Transverse colon (tissue), 4 donors: Measurements from ENCODE around the gene FYB1. TPM values are rescaled to one million over a fixed set of nuclear protein-coding genes. Genes with fewer than 3 reads are reported as not detected.
"Not testable (repeated sequence)": the region's sequence is repeated elsewhere in the genome, so short reads cannot be mapped to it uniquely, and the experiment has no call there.

Experiments
- DNase-seq: peaks from one replicate; pipeline ENCODE4 v3.0.0-alpha.2; 2019
- H3K27ac ChIP-seq, 4 donors: fragments of 200-600 bp; sonication (generic); 2 replicates each; pipeline ENCODE4 v1.5.1; 2016 to 2018; ENCODE audit warnings: inconsistent platforms in 4 of 4
- H3K27me3 ChIP-seq: fragments of 200-600 bp; sonication (generic); 2 replicates; pipeline ENCODE4 v1.5.1; 2017; ENCODE audit warnings: inconsistent platforms
- H3K36me3 ChIP-seq, 4 donors: fragments of 200-600 bp; sonication (generic); 2 replicates each; pipeline ENCODE4 v1.5.1; 2017 to 2019; ENCODE audit warnings: inconsistent platforms in 4 of 4
- H3K4me1 ChIP-seq, 4 donors: fragments of 200-600 bp; sonication (generic); 2 replicates each; pipeline ENCODE4 v1.5.1; 2017 to 2020; ENCODE audit warnings: inconsistent platforms in 4 of 4
- H3K4me3 ChIP-seq, 4 donors: fragments of 200-600 bp; sonication (generic); 1 replicate in 1 of 4; 2 replicates in 3 of 4; pipeline versions ENCODE4 v1.5.1 to v1.6.1; 2017 to 2019; ENCODE audit warnings: inconsistent platforms in 4 of 4
- H3K9me3 ChIP-seq, 2 donors: fragments of 200-600 bp; sonication (generic); 2 replicates each; pipeline ENCODE4 v1.5.1; 2017 to 2019; ENCODE audit warnings: inconsistent platforms in 2 of 2
- CTCF ChIP-seq, 5 experiments: fragments of 200-600 bp in 3 of 5; fragments of 450-650 bp in 2 of 5; sonication (generic) in 3 of 5; IDR thresholded peaks; 1 replicate in 2 of 5; 2 replicates in 3 of 5; pipeline ENCODE4 v1.5.1; 2016 to 2017; ENCODE audit warnings: antibody characterized with exemption in 5 of 5, inconsistent platforms in 3 of 5, mild to moderate bottlenecking in 2 of 5, moderate library complexity in 1 of 5
- EP300 ChIP-seq: sonication (generic); formaldehyde crosslinking; IDR thresholded peaks from one replicate; pipeline ENCODE4 v1.6.1; 2017; ENCODE audit warnings: antibody characterized with exemption, low read depth
- POLR2A ChIP-seq: fragments of 450-650 bp; IDR thresholded peaks from one replicate; pipeline ENCODE4 v1.6.1; 2016; ENCODE audit warnings: antibody characterized with exemption, mild to moderate bottlenecking, moderate library complexity
- POLR2AphosphoS5 ChIP-seq, 3 donors: sonication (generic); formaldehyde crosslinking; IDR thresholded peaks; one replicate each; pipeline ENCODE4 v1.6.1; 2016; ENCODE audit warnings: antibody characterized with exemption in 3 of 3
- WGBS, 2 donors: methylation state at CpG; one replicate each; pipeline ENCODE4 v1.1.5; 2018; ENCODE audit warnings: low coverage in 1 of 2; 5-methylcytosine and 5-hydroxymethylcytosine counted together
- in situ Hi-C, 4 donors: fragments of 200-750 bp; cut with MboI; loops; one replicate each; pipeline versions ENCODE4 v1.15.0 to v1.15.1; 2017; ENCODE audit warnings: low sequenced_read_pairs in 3 of 4, low pct_ligation_motif_present in 1 of 4, low pct_unique_long_range_greater_than_20kb in 1 of 4
- intact Hi-C: fragments of 100-400 bp; cut with DNase I; formaldehyde crosslinking; loops from one replicate; pipeline ENCODE4 v1.15.1; 2023; ENCODE audit warnings: low total_unique reads
- total RNA-seq, 4 donors: library from RNA; depleted of rRNA; stranded (reverse); fragments of >200 nt; gene quantifications; one replicate each; pipeline ENCODE4 v1.1.0, GENCODE V29; 2016

Gene FYB1
- total RNA-seq, 4 donors from 2014 or later, result 6.4 to 38.5 (median 17.5) TPM

GRCh38 chr5:39226100-39226451 is 6.7 kb upstream of the FYB1 start:
- TF ChIP-seq CTCF (IDR thresholded peaks at IDR 0.05) (no peak), POLR2AphosphoS5 (IDR thresholded peaks at IDR 0.05) (no peak), POLR2A (no peak)
- Histone ChIP-seq H3K27ac (peak overlapping the region in 3 of 4 donors; percentile 24 to 54 (median 50)), H3K27me3 (no peaks in the 10 kb centered on the region), H3K4me3 (no peak overlapping the region), H3K36me3 (no peaks in the 10 kb centered on the region), H3K4me1 (peaks cover 0 to 29% (median 15%) of the 10 kb centered on the region in 4 donors), H3K9me3 (no peaks in the 10 kb centered on the region)
- no peak for DNase-seq
- 60 to 70% methylated on average over 3 of the region's 3 CpGs for WGBS, 2 donors
- in situ Hi-C loops (loop anchor here in 1 of 4 donors (10.0 kb wide), 1 partner anchor 329 kb away; no protein-coding TSS in a partner anchor), intact Hi-C loops (no loop called here)

- H3K4me3 ChIP-seq, result no peak overlapping the region
- H3K9me3 ChIP-seq, result no peaks in the 10 kb centered on the region
- WGBS, 2 donors, result 79 to 87% methylated on average over 2 of the region's 2 CpGs
- H3K27me3 ChIP-seq, result no peaks in the 10 kb centered on the region
- H3K36me3 ChIP-seq, result no peaks in the 10 kb centered on the region
- no peak for TF ChIP-seq CTCF (IDR thresholded peaks at IDR 0.05)
- TF ChIP-seq EP300, result no peak
- no peak for TF ChIP-seq POLR2A
- no peak for DNase-seq
- in situ Hi-C loops (loop anchor here in 1 of 4 donors (10.0 kb wide), 1 partner anchor 329 kb away; no protein-coding TSS in a partner anchor), intact Hi-C loops (no loop called here)
- peak overlapping the region in 3 of 4 donors; percentile 24 to 54 (median 50) for H3K27ac ChIP-seq
- peaks cover 0 to 29% (median 15%) of the 10 kb centered on the region in 4 donors for H3K4me1 ChIP-seq
These were observed 6.2 kb upstream of the FYB1 start for GRCh38 chr5:39225405-39226099.

GRCh38 chr5:39224196-39224761 is 4.9 kb upstream of the FYB1 start:
- in situ Hi-C loops, result loop anchor here in 2 of 4 donors (5.0 to 10.0 kb wide), 2 partner anchors 328 to 331 kb away; no protein-coding TSS in a partner anchor
- H3K4me3 ChIP-seq, result no peak overlapping the region
- H3K4me1 ChIP-seq, result peaks cover 0 to 29% (median 15%) of the 10 kb centered on the region in 4 donors
- H3K9me3 ChIP-seq, result no peaks in the 10 kb centered on the region
- H3K27ac ChIP-seq, result peak overlapping the region; percentile 48 to 67 (median 62)
- no peaks in the 10 kb centered on the region for H3K27me3 ChIP-seq
- no peaks in the 10 kb centered on the region for H3K36me3 ChIP-seq
- 22 to 50% methylated on average over 1 to 5 of the region's 5 CpGs for WGBS, 2 donors
- TF ChIP-seq POLR2AphosphoS5 (IDR thresholded peaks at IDR 0.05) (peak in 1 of 3 donors; percentile 45), EP300 (no peak)
- intact Hi-C loops, result no loop called here
- DNase-seq, result peak; percentile 82

- TF ChIP-seq CTCF (IDR thresholded peaks at IDR 0.05) (no peak), POLR2AphosphoS5 (IDR thresholded peaks at IDR 0.05) (no peak), EP300 (no peak), POLR2A (no peak)
- no peak for DNase-seq
- H3K27ac ChIP-seq, result peak overlapping the region; percentile 48 to 67 (median 62)
- intact Hi-C loops, result no loop called here
- no peak overlapping the region for H3K4me3 ChIP-seq
- in situ Hi-C loops, result loop anchor here in 2 of 4 donors (5.0 to 10.0 kb wide), 2 partner anchors 329 to 331 kb away; no protein-coding TSS in a partner anchor
- no peaks in the 10 kb centered on the region for H3K36me3 ChIP-seq
- 50 to 59% methylated on average over 1 to 3 of the region's 3 CpGs for WGBS, 2 donors
- H3K4me1 ChIP-seq, result peaks cover 0 to 29% (median 15%) of the 10 kb centered on the region in 4 donors
- H3K9me3 ChIP-seq, result no peaks in the 10 kb centered on the region
- H3K27me3 ChIP-seq, result no peaks in the 10 kb centered on the region
These were observed 4.3 kb upstream of the FYB1 start for GRCh38 chr5:39223565-39224156.

GRCh38 chr5:39221671-39222070 is 2.3 kb upstream of the FYB1 start:
- 93 to 100% methylated on average over 2 to 5 of the region's 5 CpGs for WGBS, 2 donors

More at GRCh38 chr5:39221671-39222070, 2.3 kb upstream of the FYB1 start:
- H3K27me3 ChIP-seq, H3K9me3 ChIP-seq, H3K36me3 ChIP-seq, DNase-seq, H3K27ac ChIP-seq, intact Hi-C loops, H3K4me3 ChIP-seq: not testable (repeated sequence)
- in situ Hi-C loops, result loop anchor here in 2 of 4 donors (5.0 to 10.0 kb wide), 2 partner anchors 331 to 333 kb away; no protein-coding TSS in a partner anchor
- peaks cover 0 to 30% (median 16%) of the 10 kb centered on the region in 4 donors for H3K4me1 ChIP-seq
